ENCODE data around the gene TOP2B.

DNA sequence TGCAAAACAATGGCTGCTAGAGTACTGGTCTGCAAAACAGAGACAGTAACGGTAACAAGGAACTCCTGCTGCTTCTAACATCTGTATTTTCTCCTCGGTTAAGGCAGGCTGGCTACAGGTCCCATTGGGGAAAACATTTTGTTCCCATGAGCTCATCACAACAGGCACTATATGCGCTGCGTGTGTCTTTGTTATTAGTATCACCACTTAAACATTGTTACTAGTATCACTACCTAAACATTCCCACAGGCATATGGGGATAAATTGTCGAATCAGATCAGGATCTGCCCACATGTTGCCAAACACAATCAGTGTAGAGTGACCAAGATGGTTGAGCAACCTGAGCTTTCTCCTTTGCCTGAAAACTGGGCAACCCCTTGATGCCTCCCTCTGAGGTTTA lies 77.2 kb downstream of the TOP2B start:
- TF ChIP-seq, protein P1, sequence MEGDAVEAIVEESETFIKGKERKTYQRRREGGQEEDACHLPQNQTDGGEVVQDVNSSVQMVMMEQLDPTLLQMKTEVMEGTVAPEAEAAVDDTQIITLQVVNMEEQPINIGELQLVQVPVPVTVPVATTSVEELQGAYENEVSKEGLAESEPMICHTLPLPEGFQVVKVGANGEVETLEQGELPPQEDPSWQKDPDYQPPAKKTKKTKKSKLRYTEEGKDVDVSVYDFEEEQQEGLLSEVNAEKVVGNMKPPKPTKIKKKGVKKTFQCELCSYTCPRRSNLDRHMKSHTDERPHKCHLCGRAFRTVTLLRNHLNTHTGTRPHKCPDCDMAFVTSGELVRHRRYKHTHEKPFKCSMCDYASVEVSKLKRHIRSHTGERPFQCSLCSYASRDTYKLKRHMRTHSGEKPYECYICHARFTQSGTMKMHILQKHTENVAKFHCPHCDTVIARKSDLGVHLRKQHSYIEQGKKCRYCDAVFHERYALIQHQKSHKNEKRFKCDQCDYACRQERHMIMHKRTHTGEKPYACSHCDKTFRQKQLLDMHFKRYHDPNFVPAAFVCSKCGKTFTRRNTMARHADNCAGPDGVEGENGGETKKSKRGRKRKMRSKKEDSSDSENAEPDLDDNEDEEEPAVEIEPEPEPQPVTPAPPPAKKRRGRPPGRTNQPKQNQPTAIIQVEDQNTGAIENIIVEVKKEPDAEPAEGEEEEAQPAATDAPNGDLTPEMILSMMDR (IDR thresholded peaks at IDR 0.05) = no peak
- TF ChIP-seq POLR2A (IDR thresholded peaks at IDR 0.05) = no peak
